PFSK-1 (cell line): ENCODE data around the gene IFT81.

Experiments
- FOXP2 ChIP-seq: optimal IDR thresholded peaks from 2 replicates; pipeline ENCODE3; 2011; ENCODE audit warnings: borderline replicate concordance, control low read depth, inconsistent platforms; ENCODE audit not compliant: insufficient read depth; ENCODE audit errors: extremely low read length, extremely low read depth
- POLR2AphosphoS5 ChIP-seq: IDR thresholded peaks from 2 replicates; pipeline ENCODE4 v1.6.1; 2012; ENCODE audit warnings: low read depth, mild to moderate bottlenecking, control low read depth, low read length, moderate library complexity
- REST ChIP-seq, 2 experiments: IDR thresholded peaks; 2 replicates each; pipeline versions ENCODE4 v1.6.1 to v1.8.0; 2011 to 2012; ENCODE audit warnings: low read depth in 2 of 2, low read length in 2 of 2, control low read depth in 1 of 2, inconsistent platforms in 1 of 2, mild to moderate bottlenecking in 1 of 2, moderate library complexity in 1 of 2; ENCODE audit not compliant: insufficient read depth in 1 of 2
- SIN3A ChIP-seq: IDR thresholded peaks from 2 replicates; pipeline ENCODE4 v1.6.1; 2012; ENCODE audit warnings: mild to moderate bottlenecking, low read length, moderate library complexity, borderline replicate concordance; ENCODE audit not compliant: insufficient read depth
- TAF1 ChIP-seq: IDR thresholded peaks from 2 replicates; pipeline ENCODE4 v1.6.1; 2012; ENCODE audit warnings: low read length, control low read depth, borderline replicate concordance; ENCODE audit not compliant: insufficient read depth

IFT81 gene

GRCh38 chr12:110084314-110085015 lies 39.7 kb upstream of the IFT81 start:
- TF ChIP-seq SIN3A (no peak), TAF1 (no peak), POLR2AphosphoS5 (no peak)

GRCh38 chr12:110088936-110089335 lies 35.2 kb upstream of the IFT81 start:
- TF ChIP-seq REST (IDR thresholded peaks at IDR 0.05; ENCODE audit: insufficient read depth in 1 of 2, low read depth in 2 of 2, low read length in 2 of 2), result no peak
- TF ChIP-seq FOXP2, result no peak
- no peak for TF ChIP-seq TAF1
- TF ChIP-seq POLR2AphosphoS5, result no peak
- TF ChIP-seq SIN3A, result no peak

- no peak for TF ChIP-seq TAF1
- TF ChIP-seq POLR2AphosphoS5, result no peak
- TF ChIP-seq SIN3A, result no peak
- TF ChIP-seq REST (IDR thresholded peaks at IDR 0.05; ENCODE audit: insufficient read depth in 1 of 2, low read depth in 2 of 2, low read length in 2 of 2), result no peak
- TF ChIP-seq FOXP2, result no peak
These were observed 33.7 kb upstream of the IFT81 start for GRCh38 chr12:110090266-110091135.

GRCh38 chr12:110091136-110091711 lies 32.9 kb upstream of the IFT81 start:
- no peak for TF ChIP-seq TAF1
- no peak for TF ChIP-seq POLR2AphosphoS5
- no peak for TF ChIP-seq REST (IDR thresholded peaks at IDR 0.05; ENCODE audit: insufficient read depth in 1 of 2, low read depth in 2 of 2, low read length in 2 of 2)
- no peak for TF ChIP-seq SIN3A
- TF ChIP-seq FOXP2, result no peak

- no peak for TF ChIP-seq FOXP2
- no peak for TF ChIP-seq TAF1
- TF ChIP-seq POLR2AphosphoS5, result no peak
- no peak for TF ChIP-seq REST (IDR thresholded peaks at IDR 0.05; ENCODE audit: insufficient read depth in 1 of 2, low read depth in 2 of 2, low read length in 2 of 2)
- no peak for TF ChIP-seq SIN3A
These were observed 30.4 kb upstream of the IFT81 start for GRCh38 chr12:110093631-110094311.
